22Rv1 (cell line): ENCODE measurements around the gene CAMKMT.

Experiments used
- ZFX ChIP-seq: fragments of 450-650 bp; IDR thresholded peaks from 2 replicates; pipeline ENCODE4 v1.6.1; 2017; ENCODE audit warnings: antibody characterized with exemption, borderline replicate concordance
- TF ChIP-seq, protein P1 (sequence below): fragments of 450-650 bp; IDR thresholded peaks from 2 replicates; pipeline ENCODE4 v1.5.1; 2017; ENCODE audit warnings: mild to moderate bottlenecking

- TF ChIP-seq, protein P1, sequence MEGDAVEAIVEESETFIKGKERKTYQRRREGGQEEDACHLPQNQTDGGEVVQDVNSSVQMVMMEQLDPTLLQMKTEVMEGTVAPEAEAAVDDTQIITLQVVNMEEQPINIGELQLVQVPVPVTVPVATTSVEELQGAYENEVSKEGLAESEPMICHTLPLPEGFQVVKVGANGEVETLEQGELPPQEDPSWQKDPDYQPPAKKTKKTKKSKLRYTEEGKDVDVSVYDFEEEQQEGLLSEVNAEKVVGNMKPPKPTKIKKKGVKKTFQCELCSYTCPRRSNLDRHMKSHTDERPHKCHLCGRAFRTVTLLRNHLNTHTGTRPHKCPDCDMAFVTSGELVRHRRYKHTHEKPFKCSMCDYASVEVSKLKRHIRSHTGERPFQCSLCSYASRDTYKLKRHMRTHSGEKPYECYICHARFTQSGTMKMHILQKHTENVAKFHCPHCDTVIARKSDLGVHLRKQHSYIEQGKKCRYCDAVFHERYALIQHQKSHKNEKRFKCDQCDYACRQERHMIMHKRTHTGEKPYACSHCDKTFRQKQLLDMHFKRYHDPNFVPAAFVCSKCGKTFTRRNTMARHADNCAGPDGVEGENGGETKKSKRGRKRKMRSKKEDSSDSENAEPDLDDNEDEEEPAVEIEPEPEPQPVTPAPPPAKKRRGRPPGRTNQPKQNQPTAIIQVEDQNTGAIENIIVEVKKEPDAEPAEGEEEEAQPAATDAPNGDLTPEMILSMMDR, result no peak
- TF ChIP-seq ZFX, result no peak
Observed at GRCh38 chr2:44786817-44787214, 425.1 kb downstream of the CAMKMT start.
